Activated T-helper 17 cell treated with anti-CD3 and anti-CD28 coated beads, Interleukin-2, amount 50 U/mL, for 72 hours (primary cell): ENCODE results near the gene MATN4. TPM values are rescaled to one million over a fixed set of nuclear protein-coding genes. Genes with fewer than 3 reads are reported as not detected.
A peak's percentile ranks its signal among the peaks of the same experiment; 100 is the strongest.

Source experiments
- ATAC-seq: fragments of 150-1000 bp; cut with Tn5 transposase; replicated peaks from 2 replicates; pipeline ENCODE4 v1.10.0; 2021; ENCODE audit warnings: mild to moderate bottlenecking, moderate library complexity
- H3K27ac Mint-ChIP-seq: one replicate; pipeline ENCODE4 v1.8.0; 2022; ENCODE audit warnings: mixed read lengths
- H3K27me3 Mint-ChIP-seq: one replicate; pipeline ENCODE4 v1.8.0; 2022; ENCODE audit warnings: mixed read lengths
- H3K36me3 Mint-ChIP-seq: one replicate; pipeline ENCODE4 v1.8.0; 2022; ENCODE audit warnings: low read depth, mild to moderate bottlenecking, mixed read lengths
- H3K4me1 Mint-ChIP-seq: one replicate; pipeline ENCODE4 v1.8.0; 2022; ENCODE audit warnings: mixed read lengths
- H3K4me3 Mint-ChIP-seq: one replicate; pipeline ENCODE4 v1.8.0; 2022; ENCODE audit warnings: mild to moderate bottlenecking, mixed read lengths
- H3K9me3 Mint-ChIP-seq: one replicate; pipeline ENCODE4 v1.8.0; 2022; ENCODE audit warnings: mixed read lengths
- total RNA-seq, 2 donors: library from RNA; stranded (reverse); gene quantifications; one replicate each; pipeline ENCODE4 v1.2.3, GENCODE V29; 2022

MATN4 gene
- total RNA-seq, 2 donors from 2014 or later, result 0.11 to 0.66 TPM

DNA sequence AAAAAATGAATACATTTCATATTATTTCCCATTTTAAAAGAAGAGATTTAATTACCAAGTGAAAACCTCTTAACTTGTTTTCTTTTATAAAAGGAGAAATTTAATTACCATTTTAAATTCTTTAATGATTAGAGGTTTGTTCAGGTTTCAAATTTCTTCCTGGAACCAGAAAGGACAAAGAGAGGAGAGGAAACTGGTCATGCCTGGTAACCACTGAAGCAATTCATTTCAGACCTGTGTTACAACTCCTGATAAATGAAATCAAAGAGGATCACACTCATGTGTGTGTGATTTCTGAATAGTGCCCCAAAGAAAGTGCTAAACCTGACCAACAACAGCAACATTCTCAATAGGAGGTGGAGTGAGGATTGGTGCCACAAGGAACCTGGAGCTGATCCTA is 41.1 kb downstream of the MATN4 start:
- Mint-ChIP-seq H3K27me3 (peaks cover 26% of the 10 kb centered on the region), H3K4me3 (no peak overlapping the region), H3K27ac (no peak overlapping the region), H3K4me1 (no peaks in the 10 kb centered on the region), H3K36me3 (no peaks in the 10 kb centered on the region), H3K9me3 (no peaks in the 10 kb centered on the region)
- ATAC-seq, result no peak

DNA sequence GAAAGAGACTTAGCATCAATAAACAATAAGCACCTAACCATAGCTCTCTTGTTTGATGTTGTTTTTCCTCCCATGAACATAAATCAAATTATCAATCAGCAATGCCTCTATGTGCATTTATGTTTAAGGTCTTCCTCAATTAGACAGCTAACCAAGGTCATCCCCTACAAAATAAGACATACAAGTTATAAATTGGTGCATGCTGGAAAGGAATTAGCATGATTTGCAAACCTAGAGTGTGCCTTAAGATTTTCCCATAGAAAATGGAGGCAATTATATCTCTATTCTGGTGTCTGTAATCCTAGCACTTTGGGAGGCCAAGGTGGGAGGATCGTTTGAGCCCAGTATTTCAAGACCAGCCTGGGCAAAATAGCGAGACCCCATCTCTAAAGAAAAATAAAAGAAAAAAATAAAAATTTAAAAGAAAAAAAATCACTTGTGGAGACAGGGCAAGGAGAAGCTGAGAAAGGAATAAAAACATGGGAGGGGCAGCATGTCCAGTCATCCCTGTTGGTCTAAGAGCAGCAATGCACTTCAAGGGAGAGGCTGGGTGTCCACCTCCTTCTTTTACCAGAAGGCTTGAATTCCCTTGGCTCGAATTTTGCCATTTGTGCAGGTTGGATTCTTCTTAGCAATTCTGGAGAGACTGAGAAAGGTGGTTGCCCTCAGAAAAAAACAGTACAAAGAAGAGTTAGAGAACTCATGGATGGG is 44.4 kb downstream of the MATN4 start:
- no peak for ATAC-seq
- H3K9me3 Mint-ChIP-seq, result no peaks in the 10 kb centered on the region
- peaks cover 41% of the 10 kb centered on the region for H3K27me3 Mint-ChIP-seq
- H3K36me3 Mint-ChIP-seq, result no peaks in the 10 kb centered on the region
- H3K4me3 Mint-ChIP-seq, result no peak overlapping the region
- no peak overlapping the region for H3K27ac Mint-ChIP-seq
- no peaks in the 10 kb centered on the region for H3K4me1 Mint-ChIP-seq

GRCh38 chr20:45258664-45259063 is 49.4 kb downstream of the MATN4 start:
- Mint-ChIP-seq H3K4me3 (no peak overlapping the region), H3K9me3 (no peaks in the 10 kb centered on the region), H3K36me3 (no peaks in the 10 kb centered on the region), H3K27ac (no peak overlapping the region), H3K4me1 (no peaks in the 10 kb centered on the region), H3K27me3 (peaks cover 36% of the 10 kb centered on the region)
- ATAC-seq, result no peak

- Mint-ChIP-seq H3K27me3 (peaks cover 36% of the 10 kb centered on the region), H3K4me3 (no peak overlapping the region), H3K4me1 (no peaks in the 10 kb centered on the region), H3K9me3 (no peaks in the 10 kb centered on the region), H3K27ac (no peak overlapping the region), H3K36me3 (no peaks in the 10 kb centered on the region)
- ATAC-seq, result no peak
Measured at GRCh38 chr20:45258259-45258658, 49.8 kb downstream of the MATN4 start.

DNA sequence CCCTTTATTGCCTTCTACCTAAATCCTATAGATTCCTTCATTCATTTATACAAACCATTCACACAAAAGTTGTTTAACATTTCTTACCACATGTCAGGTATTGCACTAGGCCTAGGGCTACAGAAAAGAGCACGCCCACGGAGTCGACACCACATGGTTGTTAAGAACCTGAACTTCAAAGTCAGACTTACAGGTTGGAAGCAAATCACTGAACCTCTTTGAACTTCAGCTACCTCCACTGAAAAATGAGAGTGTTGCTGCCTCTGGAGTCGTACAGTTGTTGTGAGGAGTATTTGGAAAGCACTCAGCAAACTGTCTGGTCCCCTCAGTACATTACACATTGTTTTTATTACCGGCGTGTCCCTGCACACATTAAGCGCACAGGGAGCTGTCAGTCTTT is 50.4 kb downstream of the MATN4 start:
- no peaks in the 10 kb centered on the region for H3K9me3 Mint-ChIP-seq
- no peak for ATAC-seq
- H3K27ac Mint-ChIP-seq, result no peak overlapping the region
- H3K4me3 Mint-ChIP-seq, result no peak overlapping the region
- no peaks in the 10 kb centered on the region for H3K4me1 Mint-ChIP-seq
- H3K36me3 Mint-ChIP-seq, result no peaks in the 10 kb centered on the region
- peaks cover 33% of the 10 kb centered on the region for H3K27me3 Mint-ChIP-seq

GRCh38 chr20:45257161-45257560 is 50.9 kb downstream of the MATN4 start:
- Mint-ChIP-seq H3K36me3 (no peaks in the 10 kb centered on the region), H3K4me3 (no peak overlapping the region), H3K27me3 (peaks cover 35% of the 10 kb centered on the region), H3K27ac (no peak overlapping the region), H3K9me3 (no peaks in the 10 kb centered on the region), H3K4me1 (no peaks in the 10 kb centered on the region)
- no peak for ATAC-seq

DNA sequence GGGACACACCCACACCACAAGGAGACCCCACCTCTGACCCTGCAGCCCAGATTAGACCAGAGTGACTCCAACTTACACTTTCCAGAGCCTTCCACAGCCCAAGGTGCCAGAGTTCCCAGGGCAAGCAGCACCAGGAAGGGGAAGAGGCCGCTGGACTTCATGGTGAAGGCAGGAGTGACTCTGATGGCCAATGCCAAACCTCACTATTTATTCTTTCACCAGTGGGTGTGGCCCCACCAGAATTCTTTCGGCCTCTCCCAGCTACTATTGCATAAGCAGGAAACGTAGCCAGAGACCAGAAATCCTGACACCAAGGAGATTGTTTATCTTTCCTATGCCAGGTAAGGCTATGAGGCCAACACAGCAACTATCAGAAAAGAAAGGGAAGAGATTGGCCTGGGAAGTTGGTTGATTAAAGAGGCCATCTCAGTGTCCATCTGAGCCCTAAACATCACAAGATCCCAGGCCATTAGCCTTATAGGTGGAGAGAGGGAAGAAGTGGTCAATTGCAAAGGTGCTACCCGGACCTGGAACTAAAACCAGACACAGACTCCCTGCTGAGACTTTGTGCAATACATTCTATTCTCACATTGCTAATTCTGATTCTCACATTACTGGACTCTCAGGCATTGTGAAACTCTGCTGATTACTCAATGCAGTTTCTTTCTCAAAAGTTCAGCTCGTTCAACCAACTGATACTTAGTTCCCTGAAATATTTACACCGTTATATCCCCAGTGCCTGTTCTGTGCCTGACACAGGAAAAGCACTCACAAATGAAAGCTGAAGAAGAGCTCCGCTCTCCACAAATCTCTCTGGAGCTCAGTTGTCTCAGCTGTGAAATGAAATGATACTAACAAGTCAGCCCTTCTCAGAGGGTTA is 53.5 kb downstream of the MATN4 start, which contains the start of gene SLPI:
TSS of gene SLPI (minus strand) at position 182 of the 880 bp plus-strand sequence. CDS start at position 161, 21 bp downstream.
- no peaks in the 10 kb centered on the region for H3K9me3 Mint-ChIP-seq
- H3K4me1 Mint-ChIP-seq, result no peaks in the 10 kb centered on the region
- H3K27ac Mint-ChIP-seq, result no peak within 1 kb of the TSS
- ATAC-seq, result peak; percentile 64
- no peak within 1 kb of the TSS for H3K4me3 Mint-ChIP-seq
- H3K36me3 Mint-ChIP-seq, result no peaks in the 10 kb centered on the region
- peaks cover 40% of the 10 kb centered on the region for H3K27me3 Mint-ChIP-seq

DNA sequence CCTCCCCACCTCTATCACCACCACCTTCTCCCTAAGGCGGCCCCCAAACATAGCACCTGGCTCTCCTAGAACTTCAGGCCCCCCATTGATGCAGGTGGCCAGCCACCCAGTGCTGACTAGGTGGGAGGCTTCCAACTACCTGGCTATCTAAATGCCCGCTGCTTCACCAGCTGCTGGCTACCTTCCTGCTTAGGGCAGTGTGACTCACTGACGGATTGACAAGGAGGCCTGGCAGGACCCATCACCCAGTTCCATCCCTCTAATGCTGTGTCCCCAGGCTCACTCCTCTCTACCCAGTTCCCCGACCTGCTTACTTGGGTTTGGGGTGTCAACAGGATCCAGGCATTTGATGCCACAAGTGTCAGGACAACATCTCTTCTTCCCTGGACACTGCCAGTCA is 54.8 kb downstream of the MATN4 start:
- no peak for ATAC-seq
- Mint-ChIP-seq H3K4me3 (no peak overlapping the region), H3K4me1 (no peaks in the 10 kb centered on the region), H3K27me3 (peaks cover 43% of the 10 kb centered on the region), H3K36me3 (no peaks in the 10 kb centered on the region), H3K27ac (no peak overlapping the region), H3K9me3 (no peaks in the 10 kb centered on the region)

GRCh38 chr20:45251884-45252560 is 56.1 kb downstream of the MATN4 start:
- Mint-ChIP-seq H3K4me3 (no peak overlapping the region), H3K9me3 (no peaks in the 10 kb centered on the region), H3K4me1 (no peaks in the 10 kb centered on the region), H3K27me3 (peaks cover 53% of the 10 kb centered on the region), H3K36me3 (no peaks in the 10 kb centered on the region), H3K27ac (no peak overlapping the region)
- ATAC-seq, result no peak

DNA sequence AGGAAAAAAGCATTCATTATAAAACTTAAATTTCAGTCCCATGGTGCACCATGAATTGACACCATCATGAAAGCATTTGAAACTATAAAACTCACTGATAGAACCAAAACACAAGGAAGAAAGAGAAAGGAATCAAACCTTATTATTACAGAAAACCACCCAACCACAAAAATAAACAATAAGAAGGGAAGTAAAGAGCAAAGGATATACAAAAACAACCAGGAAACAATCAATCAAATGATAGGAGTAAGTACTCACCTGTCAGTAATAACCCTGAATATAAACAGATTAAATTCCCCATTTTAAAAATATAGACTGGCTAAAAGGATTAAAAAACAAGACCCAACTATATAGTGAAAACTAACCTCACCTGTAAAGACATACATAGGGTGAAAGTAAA is 59.5 kb downstream of the MATN4 start:
- Mint-ChIP-seq H3K36me3 (no peaks in the 10 kb centered on the region), H3K27ac (no peak overlapping the region), H3K4me1 (no peaks in the 10 kb centered on the region), H3K27me3 (peaks cover 65% of the 10 kb centered on the region), H3K9me3 (no peaks in the 10 kb centered on the region), H3K4me3 (no peak overlapping the region)
- no peak for ATAC-seq

DNA sequence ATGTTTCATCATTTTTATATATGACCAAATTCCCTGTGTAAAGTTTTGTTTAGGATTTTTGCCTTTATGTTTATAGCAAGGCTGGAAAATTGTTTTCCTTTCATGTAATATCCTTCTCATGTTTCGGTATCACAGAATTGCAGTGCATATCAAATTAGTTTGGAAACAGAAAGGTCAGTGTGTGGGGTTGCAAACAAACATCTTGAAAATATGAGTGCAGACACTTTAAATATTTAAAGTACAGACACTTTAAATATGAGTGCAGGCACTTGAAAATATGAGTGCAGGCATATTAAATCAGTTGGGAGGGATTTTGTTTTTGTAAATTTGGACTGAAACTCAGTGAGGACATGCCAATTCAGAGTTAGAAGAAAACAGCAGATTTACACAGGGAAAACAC is 60.2 kb downstream of the MATN4 start:
- Mint-ChIP-seq H3K36me3 (no peaks in the 10 kb centered on the region), H3K4me1 (no peaks in the 10 kb centered on the region), H3K27me3 (peaks cover 68% of the 10 kb centered on the region), H3K4me3 (no peak overlapping the region), H3K27ac (no peak overlapping the region), H3K9me3 (no peaks in the 10 kb centered on the region)
- no peak for ATAC-seq

GRCh38 chr20:45246109-45246508 is 62.0 kb downstream of the MATN4 start:
- H3K4me1 Mint-ChIP-seq, result no peaks in the 10 kb centered on the region
- H3K27ac Mint-ChIP-seq, result no peak overlapping the region
- peaks cover 59% of the 10 kb centered on the region for H3K27me3 Mint-ChIP-seq
- no peaks in the 10 kb centered on the region for H3K36me3 Mint-ChIP-seq
- no peaks in the 10 kb centered on the region for H3K9me3 Mint-ChIP-seq
- ATAC-seq, result no peak
- no peak overlapping the region for H3K4me3 Mint-ChIP-seq
